Subcutaneous abdominal adipose tissue (tissue), 5 donors: ENCODE data around the gene WWOX.

Experiments
- H3K27ac ChIP-seq: one replicate; pipeline ENCODE4 v1.7.0; 2013; ENCODE audit warnings: low read depth, mild to moderate bottlenecking, inconsistent platforms, low read length, moderate library complexity
- H3K27me3 ChIP-seq, 5 donors: one replicate each; pipeline ENCODE4 v1.7.0; 2013; ENCODE audit warnings: low read length in 5 of 5, inconsistent platforms in 1 of 5; ENCODE audit not compliant: control insufficient read depth in 5 of 5, insufficient read depth in 4 of 5
- H3K36me3 ChIP-seq, 5 donors: one replicate each; pipeline ENCODE4 v1.7.0; 2013; ENCODE audit warnings: low read length in 5 of 5; ENCODE audit not compliant: control insufficient read depth in 5 of 5, insufficient read depth in 5 of 5
- H3K4me1 ChIP-seq, 5 donors: one replicate each; pipeline ENCODE4 v1.7.0; 2013; ENCODE audit warnings: low read length in 5 of 5, mild to moderate bottlenecking in 3 of 5, moderate library complexity in 1 of 5; ENCODE audit not compliant: control insufficient read depth in 5 of 5, insufficient read depth in 5 of 5
- H3K4me3 ChIP-seq, 5 donors: one replicate each; pipeline ENCODE4 v1.7.0; 2013; ENCODE audit warnings: low read length in 5 of 5, low read depth in 1 of 5
- H3K9ac ChIP-seq, 5 donors: one replicate each; pipeline ENCODE4 v1.7.0; 2013; ENCODE audit warnings: low read length in 5 of 5, mild to moderate bottlenecking in 4 of 5, moderate library complexity in 3 of 5
- H3K9me3 ChIP-seq, 5 donors: one replicate each; pipeline ENCODE4 v1.7.0; 2013; ENCODE audit warnings: low read length in 5 of 5; ENCODE audit not compliant: control insufficient read depth in 5 of 5
- donor health status: healthy.
- donor health status: healthy.
- donor health status: healthy.
- donor health status: healthy.
- donor health status: healthy.

Gene WWOX

DNA sequence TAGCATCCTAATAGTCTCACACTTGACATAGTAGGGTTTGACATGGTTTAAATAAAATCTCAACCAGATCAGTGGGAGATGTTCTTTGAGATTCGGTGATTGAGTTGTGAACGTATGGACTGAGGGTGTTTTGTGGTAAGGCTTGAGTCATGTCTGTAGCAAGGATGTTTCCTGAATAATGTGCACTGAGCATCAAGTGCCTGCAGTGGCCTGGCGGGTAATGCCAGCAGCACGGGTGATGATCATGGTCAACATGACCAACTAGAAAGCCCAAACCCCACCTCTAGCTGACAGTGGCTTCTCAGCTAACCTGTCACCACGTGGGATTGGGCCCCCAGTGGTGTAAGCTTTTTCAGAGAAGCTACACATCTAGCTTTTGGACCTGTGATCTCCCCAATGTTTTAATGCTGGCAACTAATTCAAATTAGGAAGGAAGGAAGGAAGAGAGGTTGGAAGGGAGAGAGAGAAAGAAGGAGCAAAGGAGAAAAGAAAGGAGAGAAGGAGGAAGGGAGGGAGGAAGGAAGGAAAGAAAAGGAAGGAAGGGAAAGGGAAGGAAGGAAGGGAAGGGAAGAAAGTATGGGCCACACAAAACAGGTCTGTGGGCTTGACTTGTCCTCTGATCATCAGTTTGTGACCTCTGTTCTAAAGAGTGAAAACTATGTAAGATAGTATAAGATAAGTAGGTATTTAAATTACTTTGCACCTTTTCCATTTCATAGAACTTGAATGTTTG, 55.4 kb downstream of the WWOX start:
- peaks cover 0 to 5% (median 0%) of the 10 kb centered on the region in 5 donors for H3K9me3 ChIP-seq
- H3K27me3 ChIP-seq, result no peaks in the 10 kb centered on the region
- peaks cover 0 to 5% (median 0%) of the 10 kb centered on the region in 5 donors for H3K4me1 ChIP-seq
- H3K4me3 ChIP-seq, result no peak overlapping the region
- H3K27ac ChIP-seq, result no peak overlapping the region
- no peaks in the 10 kb centered on the region for H3K36me3 ChIP-seq
- H3K9ac ChIP-seq, result no peak overlapping the region

DNA sequence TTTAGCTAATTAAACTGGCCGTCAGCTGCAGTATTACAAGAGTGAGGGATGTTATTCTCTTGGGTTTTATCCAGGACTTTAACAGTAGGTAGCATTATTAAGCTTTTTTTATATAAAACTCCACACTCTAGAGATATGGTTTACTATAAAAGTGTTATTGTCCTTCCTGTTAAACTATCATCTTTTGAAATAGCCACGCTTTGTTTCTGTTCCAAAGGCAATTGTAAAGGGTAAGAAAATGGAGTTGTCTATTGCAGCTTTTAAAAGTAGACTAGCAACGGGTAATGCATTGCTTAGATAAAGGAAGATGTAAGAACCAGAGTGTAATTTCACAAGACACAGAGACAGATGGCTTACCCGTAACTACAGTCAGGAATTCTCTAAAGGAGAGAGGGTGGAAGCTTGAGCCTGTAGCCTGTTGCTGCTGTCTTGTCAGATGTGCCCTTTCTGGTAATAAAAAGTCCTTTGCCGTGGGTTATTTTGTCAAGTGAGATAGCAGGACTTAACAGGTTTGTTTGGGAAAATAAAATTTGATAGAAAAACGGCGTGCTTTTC, 56.4 kb downstream of the WWOX start:
- no peak overlapping the region for H3K4me3 ChIP-seq
- H3K9ac ChIP-seq, result no peak overlapping the region
- H3K27ac ChIP-seq, result no peak overlapping the region
- peaks cover 0 to 5% (median 0%) of the 10 kb centered on the region in 5 donors for H3K9me3 ChIP-seq
- H3K36me3 ChIP-seq, result no peaks in the 10 kb centered on the region
- H3K4me1 ChIP-seq, result peaks cover 0 to 5% (median 0%) of the 10 kb centered on the region in 5 donors
- H3K27me3 ChIP-seq, result no peaks in the 10 kb centered on the region

DNA sequence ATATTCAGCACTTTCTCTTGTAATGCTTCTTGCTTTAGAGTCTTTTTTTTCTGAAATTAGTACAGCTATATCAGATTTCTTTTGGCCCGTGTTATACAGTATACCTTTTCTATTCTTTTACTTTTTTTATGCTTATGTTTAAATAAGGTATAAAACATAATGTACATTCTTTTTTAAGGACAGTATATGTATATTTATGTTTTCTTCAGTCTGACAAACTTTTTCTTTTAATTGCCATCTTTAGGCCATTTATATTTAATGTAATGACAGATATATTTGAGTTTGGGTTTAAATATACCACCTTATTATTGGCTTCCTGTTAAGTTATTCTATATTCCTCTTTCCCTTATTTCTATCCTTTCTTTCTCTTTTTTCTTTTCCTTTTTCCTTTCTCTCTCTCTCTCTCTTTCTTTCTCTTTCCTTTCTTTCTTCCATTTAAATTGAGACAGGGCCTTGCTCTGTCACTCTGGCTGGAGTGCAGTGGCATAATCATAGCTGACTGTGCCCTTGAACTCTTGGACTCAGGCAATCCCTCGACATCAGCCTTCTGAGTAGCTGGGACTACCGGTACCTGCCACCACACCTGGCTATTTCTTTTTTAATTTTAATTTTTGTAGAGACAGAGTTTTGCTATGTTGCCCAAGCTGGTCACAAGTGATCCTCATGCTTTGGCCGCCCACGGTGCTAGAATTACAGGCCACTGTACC, 61.7 kb downstream of the WWOX start:
- Histone ChIP-seq H3K4me3 (no peak overlapping the region), H3K27me3 (no peaks in the 10 kb centered on the region), H3K36me3 (peaks cover 0 to 4% (median 0%) of the 10 kb centered on the region in 5 donors), H3K4me1 (no peaks in the 10 kb centered on the region), H3K9ac (no peak overlapping the region), H3K27ac (no peak overlapping the region), H3K9me3 (peaks cover 0 to 11% (median 0%) of the 10 kb centered on the region in 5 donors)

DNA sequence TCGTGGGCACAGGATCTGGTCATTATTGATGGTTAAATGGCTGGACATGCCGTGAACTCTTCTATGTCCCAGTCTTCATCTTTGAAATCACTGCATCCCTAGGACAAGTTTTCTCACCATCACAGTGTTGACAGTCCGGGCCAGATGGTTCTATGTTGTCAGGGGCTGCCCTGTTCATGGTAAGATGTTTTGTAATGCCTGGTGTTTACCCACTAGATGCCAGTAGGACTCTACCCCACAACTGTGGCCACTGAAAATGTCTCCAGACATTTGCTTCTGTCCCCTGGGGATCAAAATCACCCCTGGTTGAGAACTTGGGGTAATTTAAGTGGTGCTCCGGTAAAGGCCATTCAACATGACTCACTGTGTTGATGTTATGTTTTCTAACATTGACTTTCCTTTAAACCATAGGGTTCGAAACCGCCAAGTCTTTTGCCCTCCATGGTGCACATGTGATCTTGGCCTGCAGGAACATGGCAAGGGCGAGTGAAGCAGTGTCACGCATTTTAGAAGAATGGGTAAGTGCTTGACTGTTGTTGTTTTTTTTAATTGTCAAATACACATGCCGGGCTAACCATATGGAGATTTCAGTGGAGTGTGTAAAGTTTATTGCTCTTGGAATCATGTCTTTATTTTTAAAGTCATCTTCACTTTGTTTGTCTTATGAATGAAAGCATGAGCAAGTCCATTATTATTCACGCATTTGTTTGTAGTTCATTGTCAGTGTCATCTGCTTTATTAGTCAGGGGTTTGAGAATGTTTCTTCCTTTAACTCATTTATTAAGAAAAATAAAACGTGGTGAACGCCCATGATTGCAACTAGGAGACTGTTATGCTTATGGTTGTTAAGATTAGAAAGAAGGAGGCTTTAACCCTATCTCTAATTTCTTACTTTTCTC, 64.6 kb downstream of the WWOX start:
- H3K9ac ChIP-seq, result no peak overlapping the region

DNA sequence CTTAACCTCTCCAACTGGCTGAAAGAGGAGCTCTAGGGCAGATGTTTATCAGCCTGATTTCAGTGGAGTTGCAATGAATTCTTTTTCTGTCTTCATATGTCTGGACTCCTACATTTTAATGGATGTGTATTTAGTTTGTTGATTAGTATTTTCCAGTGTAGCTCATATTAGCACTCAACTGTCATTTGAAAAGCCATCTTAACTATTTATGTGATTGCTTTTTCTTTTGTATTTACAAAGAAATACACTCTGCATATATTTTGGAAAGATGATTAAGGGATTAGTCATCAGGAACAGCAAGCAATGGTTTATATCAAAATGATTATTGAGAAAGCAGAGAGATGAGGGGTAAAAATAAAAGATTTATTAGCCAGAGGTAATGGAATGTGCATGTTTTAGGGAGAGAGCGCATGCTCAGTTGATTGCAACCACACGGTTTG, 71.1 kb downstream of the WWOX start:
- Histone ChIP-seq H3K27ac (no peak overlapping the region), H3K27me3 (no peaks in the 10 kb centered on the region), H3K4me1 (no peaks in the 10 kb centered on the region), H3K36me3 (peaks cover 0 to 7% (median 0%) of the 10 kb centered on the region in 5 donors), H3K9me3 (peaks cover 0 to 3% (median 0%) of the 10 kb centered on the region in 5 donors), H3K9ac (no peak overlapping the region), H3K4me3 (no peak overlapping the region)

More for the DNA sequence above, 64.6 kb downstream of the WWOX start:
- no peak overlapping the region for H3K27ac ChIP-seq
- H3K4me3 ChIP-seq, result no peak overlapping the region
- peaks cover 0 to 11% (median 0%) of the 10 kb centered on the region in 5 donors for H3K9me3 ChIP-seq
- H3K36me3 ChIP-seq, result peaks cover 0 to 7% (median 0%) of the 10 kb centered on the region in 5 donors
- H3K4me1 ChIP-seq, result no peaks in the 10 kb centered on the region
- no peaks in the 10 kb centered on the region for H3K27me3 ChIP-seq

DNA sequence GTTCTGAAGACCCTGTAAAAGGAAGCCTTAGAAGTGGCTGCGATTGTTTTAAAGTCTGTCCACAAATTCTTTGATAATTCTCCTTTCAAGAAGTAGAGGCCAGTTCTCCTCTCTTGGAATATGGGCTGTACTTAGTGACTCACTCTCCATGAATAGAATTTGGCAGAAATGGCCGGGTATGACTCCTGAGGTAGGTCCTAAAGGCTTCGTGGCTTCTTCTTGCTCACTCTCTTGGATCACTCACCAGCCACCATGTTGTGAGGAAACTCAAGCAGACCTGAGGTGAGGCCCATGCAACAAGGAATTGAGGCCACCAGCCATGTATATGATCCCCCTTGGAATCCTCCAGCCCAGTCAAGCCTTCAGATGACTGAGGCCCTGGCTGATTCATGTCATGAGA, 75.8 kb downstream of the WWOX start:
- H3K4me3 ChIP-seq, result no peak overlapping the region
- H3K9me3 ChIP-seq, result peaks cover 0 to 4% (median 0%) of the 10 kb centered on the region in 5 donors
- no peak overlapping the region for H3K27ac ChIP-seq

DNA sequence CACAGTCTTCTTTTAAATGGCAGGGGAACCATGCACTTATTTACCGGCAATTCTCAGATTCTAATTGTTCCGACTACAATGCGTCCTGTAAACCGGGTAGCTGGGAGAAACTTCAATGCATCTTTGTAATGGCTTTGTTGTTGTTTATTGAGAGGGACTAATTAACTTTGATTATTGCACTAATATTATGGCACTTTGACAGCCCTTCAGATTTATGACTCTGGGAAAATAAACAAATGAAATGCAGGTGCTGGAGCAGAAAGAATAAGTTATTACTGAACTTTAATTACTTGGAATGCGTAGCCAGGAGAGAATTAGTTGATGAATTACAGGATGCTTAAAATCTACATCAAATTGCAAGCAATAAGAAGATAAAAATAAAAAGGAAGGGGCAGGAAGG, 77.0 kb downstream of the WWOX start:
- Histone ChIP-seq H3K36me3 (no peaks in the 10 kb centered on the region), H3K9me3 (peaks cover 0 to 4% (median 0%) of the 10 kb centered on the region in 5 donors), H3K4me1 (no peaks in the 10 kb centered on the region), H3K9ac (no peak overlapping the region), H3K27ac (no peak overlapping the region), H3K4me3 (no peak overlapping the region), H3K27me3 (no peaks in the 10 kb centered on the region)

More for the DNA sequence above, 75.8 kb downstream of the WWOX start:
- H3K9ac ChIP-seq, result no peak overlapping the region
- no peaks in the 10 kb centered on the region for H3K4me1 ChIP-seq
- no peaks in the 10 kb centered on the region for H3K36me3 ChIP-seq
- no peaks in the 10 kb centered on the region for H3K27me3 ChIP-seq

DNA sequence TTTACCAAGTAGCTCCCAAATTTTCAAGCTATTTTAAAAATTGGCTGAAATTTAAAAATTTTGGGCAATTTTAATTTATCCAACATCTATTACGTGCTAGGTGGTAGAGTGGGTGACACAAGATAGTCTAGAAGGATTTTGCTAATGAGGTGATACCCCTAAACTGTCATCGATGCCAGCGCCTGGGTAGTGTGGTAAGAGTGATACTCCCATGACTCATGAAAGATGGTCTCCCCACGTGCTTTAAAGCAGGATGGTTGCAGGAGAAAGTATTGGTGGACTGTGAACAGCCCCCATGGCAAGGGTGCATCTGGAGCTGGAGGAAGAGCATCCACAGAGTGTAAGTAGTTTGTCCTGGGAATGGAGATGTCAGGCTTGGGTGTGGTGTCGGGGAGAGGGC, 77.8 kb downstream of the WWOX start:
- H3K36me3 ChIP-seq, result no peaks in the 10 kb centered on the region

DNA sequence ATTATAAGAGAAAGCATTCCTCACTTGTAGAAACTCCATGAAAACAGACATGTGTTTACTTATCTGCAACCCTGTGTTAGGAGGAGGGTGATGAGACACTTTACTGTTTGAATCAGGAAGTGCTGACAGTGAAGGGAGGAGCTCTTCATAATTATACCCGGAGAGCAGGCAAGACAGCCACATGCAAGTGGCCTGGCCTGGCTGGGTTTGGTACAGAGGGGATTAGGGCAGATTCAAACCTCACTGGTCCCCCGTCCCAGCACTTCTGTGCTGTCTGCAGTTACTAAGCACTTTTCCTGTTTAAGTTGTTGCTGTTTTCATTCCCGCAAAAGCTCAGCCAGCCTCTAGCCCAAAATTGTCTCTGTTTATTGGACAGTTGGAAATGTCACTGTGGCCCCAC, 78.5 kb downstream of the WWOX start:
- Histone ChIP-seq H3K4me3 (no peak overlapping the region), H3K9ac (no peak overlapping the region)

More for the DNA sequence above, 77.8 kb downstream of the WWOX start:
- no peak overlapping the region for H3K4me3 ChIP-seq
- peaks cover 0 to 4% (median 0%) of the 10 kb centered on the region in 5 donors for H3K9me3 ChIP-seq
- no peaks in the 10 kb centered on the region for H3K4me1 ChIP-seq
- H3K27ac ChIP-seq, result no peak overlapping the region
- H3K27me3 ChIP-seq, result no peaks in the 10 kb centered on the region
- no peak overlapping the region for H3K9ac ChIP-seq

More for the DNA sequence above, 78.5 kb downstream of the WWOX start:
- Histone ChIP-seq H3K4me1 (no peaks in the 10 kb centered on the region), H3K36me3 (no peaks in the 10 kb centered on the region), H3K27me3 (no peaks in the 10 kb centered on the region), H3K9me3 (peaks cover 0 to 4% (median 0%) of the 10 kb centered on the region in 5 donors), H3K27ac (no peak overlapping the region)
